ENCODE results near the gene FOXP2. TPM values are rescaled to one million over a fixed set of nuclear protein-coding genes. Genes with fewer than 3 reads are reported as not detected.
"Not testable (repeated sequence)": the region's sequence is repeated elsewhere in the genome, so short reads cannot be mapped to it uniquely, and the experiment has no call there.

Gene FOXP2
- total RNA-seq, 1 donor from 2014 or later, result 4.4 TPM

GRCh38 chr7:114488696-114489095 is 74.1 kb downstream of the FOXP2 start:
- ATAC-seq (no peak), DNase-seq (ENCODE audit: low spot score) (no peak)

DNA sequence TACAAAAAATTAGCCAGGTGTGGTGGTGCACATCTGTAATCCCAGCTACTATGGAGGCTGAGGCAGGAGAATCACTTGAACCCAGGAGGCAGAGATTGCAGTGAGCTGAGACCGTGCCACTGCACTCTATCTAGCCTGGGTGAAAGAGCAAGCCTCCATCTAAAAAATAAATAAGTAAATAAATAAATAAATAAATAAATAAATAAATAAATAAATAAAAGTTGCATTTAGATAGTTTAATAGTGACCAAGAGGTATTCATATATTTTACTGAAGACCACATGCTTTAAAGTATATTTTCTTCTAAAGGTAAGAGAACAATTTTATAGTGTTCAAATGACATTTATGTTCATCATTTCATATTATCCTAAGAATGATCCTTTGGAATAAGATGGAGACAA is 82.9 kb downstream of the FOXP2 start:
- DNase-seq (ENCODE audit: low spot score); ATAC-seq: not testable (repeated sequence)

DNA sequence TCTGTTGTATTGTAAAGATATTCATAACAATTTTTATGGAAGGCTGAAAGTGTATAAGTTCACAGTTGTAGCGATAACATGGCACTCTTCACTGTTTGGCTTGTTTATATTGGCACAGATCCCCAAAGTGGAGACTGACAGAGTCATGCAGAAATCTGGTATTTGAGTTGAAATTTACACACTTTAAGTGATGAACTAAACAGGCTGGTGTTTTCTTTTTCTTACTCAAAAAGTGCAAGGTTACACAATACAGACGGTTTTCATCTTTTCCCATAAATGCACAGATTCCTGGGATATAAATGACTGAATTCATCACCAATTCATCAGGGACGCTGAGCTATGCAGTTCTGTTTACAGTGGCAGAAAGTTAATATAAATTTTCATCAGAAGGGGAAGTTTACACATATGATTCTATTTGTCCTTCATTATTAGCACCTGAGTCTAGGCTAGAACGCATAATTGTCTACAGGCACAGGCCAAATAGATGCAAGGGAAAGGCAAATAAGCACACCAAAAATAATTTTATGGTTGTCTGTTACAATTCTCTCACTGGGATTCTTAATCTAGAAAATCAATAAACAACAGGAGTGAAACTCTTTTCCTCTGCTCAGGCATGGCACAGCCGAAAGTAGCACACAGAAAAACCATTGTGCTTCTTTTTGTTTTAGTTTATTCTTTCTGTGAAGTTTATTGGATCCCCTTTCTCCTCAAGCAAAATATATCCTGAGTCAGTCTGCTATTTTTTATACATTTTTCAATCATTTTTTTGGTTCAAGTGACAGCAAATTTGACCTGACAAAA is 88.0 kb downstream of the FOXP2 start:
- peak; percentile 90 for ATAC-seq
- DNase-seq (ENCODE audit: low spot score), result no peak

GRCh38 chr7:114504586-114504985 is 90.0 kb downstream of the FOXP2 start:
- DNase-seq (ENCODE audit: low spot score), result no peak
- ATAC-seq, result no peak

GRCh38 chr7:114507381-114507780 is 92.8 kb downstream of the FOXP2 start:
- ATAC-seq (no peak), DNase-seq (ENCODE audit: low spot score) (no peak)

GRCh38 chr7:114508086-114508485 is 93.5 kb downstream of the FOXP2 start:
- no peak for ATAC-seq
- DNase-seq (ENCODE audit: low spot score), result no peak

GRCh38 chr7:114510824-114511223 is 96.2 kb downstream of the FOXP2 start:
- not testable (repeated sequence) for ATAC-seq

GRCh38 chr7:114519240-114519639 is 104.6 kb downstream of the FOXP2 start:
- DNase-seq (ENCODE audit: low spot score) (no peak), ATAC-seq (no peak)

More at GRCh38 chr7:114510824-114511223, 96.2 kb downstream of the FOXP2 start:
- DNase-seq (ENCODE audit: low spot score), result not testable (repeated sequence)

DNA sequence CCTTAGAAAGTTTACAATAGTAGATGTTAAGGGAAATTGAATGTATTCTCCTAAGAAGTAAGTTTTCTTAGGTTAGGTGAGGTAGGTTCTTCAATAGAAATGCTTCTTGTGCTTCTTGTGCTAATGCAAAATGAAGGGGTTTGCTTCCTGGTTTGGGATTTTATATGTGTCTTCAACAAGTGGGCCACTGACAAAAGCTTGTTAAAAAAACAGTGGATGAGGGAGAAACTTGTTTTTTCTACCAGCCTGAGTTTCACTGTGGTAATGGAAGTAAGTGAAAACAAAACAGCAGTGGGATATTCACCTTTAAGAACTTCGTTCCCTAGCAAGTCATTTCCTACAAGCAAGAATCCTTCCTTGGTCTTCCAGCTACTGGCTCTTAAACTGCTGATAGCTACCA is 107.5 kb downstream of the FOXP2 start:
- ATAC-seq, result no peak
- DNase-seq (ENCODE audit: low spot score), result no peak

DNA sequence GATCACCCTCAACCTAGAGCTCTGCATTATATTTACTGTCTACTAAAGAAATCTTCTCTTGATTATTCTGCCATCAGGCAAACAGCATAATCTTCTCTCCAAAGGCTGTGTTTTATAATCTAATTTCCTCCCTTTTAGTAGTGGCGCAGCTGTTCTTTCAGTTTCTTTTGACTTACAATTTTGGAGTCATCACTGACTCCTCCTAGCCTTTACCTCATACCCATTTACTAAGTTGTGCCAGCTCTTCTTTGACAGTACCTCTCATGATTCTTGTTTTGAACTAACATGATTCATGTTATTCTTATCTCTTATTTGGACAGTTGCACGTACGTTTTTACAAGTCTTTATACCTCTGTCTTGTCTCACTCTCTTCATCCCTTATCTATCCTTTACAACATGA is 113.0 kb downstream of the FOXP2 start:
- no peak for DNase-seq (ENCODE audit: low spot score)
- ATAC-seq, result no peak

GRCh38 chr7:114530057-114530611 is 115.5 kb downstream of the FOXP2 start:
- DNase-seq (ENCODE audit: low spot score), result no peak
- no peak for ATAC-seq

- DNase-seq (ENCODE audit: low spot score) (no peak), ATAC-seq (no peak)
Observed at GRCh38 chr7:114531326-114531725, 116.7 kb downstream of the FOXP2 start.

- ATAC-seq (no peak), DNase-seq (ENCODE audit: low spot score) (no peak)
Observed at GRCh38 chr7:114533131-114533530, 118.5 kb downstream of the FOXP2 start.

- no peak for ATAC-seq
Observed at GRCh38 chr7:114534953-114535352, 120.3 kb downstream of the FOXP2 start.

GRCh38 chr7:114539575-114539974 is 125.0 kb downstream of the FOXP2 start:
- DNase-seq (ENCODE audit: low spot score) (no peak), ATAC-seq (peak; percentile 60)

More at GRCh38 chr7:114534953-114535352, 120.3 kb downstream of the FOXP2 start:
- DNase-seq (ENCODE audit: low spot score), result no peak

DNA sequence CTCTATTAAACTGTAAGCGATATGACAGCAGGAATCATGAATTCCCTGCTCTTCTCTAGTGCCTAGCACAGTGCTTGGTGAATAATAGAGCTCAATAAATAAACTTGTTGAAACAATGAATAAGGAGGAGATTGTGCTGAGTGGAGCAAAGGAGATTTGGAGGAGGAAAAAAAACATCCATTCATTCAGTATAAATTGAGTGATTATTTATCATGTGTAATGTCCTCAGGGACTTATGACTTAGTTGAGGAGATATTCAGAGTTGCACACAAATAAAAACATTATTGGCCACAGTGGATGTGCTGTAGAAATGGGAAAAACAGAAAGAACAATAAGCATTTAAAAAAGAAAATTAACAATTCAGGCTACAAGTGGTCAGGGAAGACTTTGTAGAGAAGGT is 125.7 kb downstream of the FOXP2 start:
- ATAC-seq (no peak), DNase-seq (ENCODE audit: low spot score) (no peak)

DNA sequence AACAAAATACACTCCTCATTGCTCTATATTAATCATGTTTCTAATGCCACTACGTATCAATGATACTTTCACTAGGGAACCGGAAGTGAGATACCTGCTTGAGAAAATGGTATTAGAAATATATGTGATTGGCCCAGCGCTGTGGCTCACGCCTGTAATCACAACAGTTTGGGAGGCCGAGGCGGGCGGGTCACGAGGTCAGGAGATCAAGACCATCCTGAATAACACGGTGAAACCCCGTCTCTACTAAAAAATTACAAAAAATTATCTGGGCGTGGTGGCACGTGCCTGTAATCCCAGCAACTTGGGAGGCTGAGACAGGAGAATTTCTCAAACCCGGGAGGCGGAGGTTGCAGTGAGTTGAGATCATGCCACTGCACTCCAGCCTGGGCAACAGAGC is 132.7 kb downstream of the FOXP2 start:
- not testable (repeated sequence) for ATAC-seq; DNase-seq (ENCODE audit: low spot score)

DNA sequence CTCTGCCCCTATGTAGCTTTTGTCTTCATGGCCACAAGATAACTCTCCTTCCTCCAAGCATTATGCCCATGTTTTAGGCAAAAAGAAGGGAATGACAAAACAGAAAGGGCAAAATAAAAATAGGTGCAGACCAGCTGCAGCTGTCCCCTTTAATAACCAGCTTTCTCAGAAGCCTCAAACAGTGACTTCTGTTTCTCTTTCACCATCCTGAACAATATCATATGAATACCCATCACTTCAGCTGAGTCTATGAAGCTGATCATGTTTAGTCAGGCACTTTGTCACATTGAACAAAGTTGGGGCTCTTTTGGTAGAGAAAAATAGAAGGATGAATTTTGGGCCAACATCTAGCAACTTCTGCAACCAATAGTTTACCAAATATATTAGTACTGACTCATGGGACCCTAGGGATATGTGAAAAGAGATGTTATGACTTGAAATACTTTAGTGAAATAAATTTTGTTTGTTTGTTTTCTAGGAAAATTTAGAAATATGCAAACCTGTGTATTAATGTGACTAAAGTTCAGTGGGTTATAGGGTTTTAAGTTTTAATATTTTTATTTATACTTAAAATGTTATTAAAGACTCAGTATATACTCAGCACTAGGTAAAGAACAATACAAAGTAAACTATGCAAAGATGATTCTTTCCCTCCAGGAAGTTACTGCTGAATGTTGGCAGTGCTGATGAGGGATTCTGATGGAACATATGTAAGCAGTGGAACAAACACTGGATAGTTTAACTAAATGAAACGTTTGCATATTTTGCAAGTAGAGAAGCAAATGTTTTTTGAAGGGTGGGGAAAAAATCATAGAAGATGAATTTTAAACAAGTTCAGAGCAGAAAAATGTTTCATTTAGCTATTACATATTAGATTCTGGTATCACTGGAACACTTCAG is 133.7 kb downstream of the FOXP2 start:
- no peak for DNase-seq (ENCODE audit: low spot score)
- no peak for ATAC-seq

DNA sequence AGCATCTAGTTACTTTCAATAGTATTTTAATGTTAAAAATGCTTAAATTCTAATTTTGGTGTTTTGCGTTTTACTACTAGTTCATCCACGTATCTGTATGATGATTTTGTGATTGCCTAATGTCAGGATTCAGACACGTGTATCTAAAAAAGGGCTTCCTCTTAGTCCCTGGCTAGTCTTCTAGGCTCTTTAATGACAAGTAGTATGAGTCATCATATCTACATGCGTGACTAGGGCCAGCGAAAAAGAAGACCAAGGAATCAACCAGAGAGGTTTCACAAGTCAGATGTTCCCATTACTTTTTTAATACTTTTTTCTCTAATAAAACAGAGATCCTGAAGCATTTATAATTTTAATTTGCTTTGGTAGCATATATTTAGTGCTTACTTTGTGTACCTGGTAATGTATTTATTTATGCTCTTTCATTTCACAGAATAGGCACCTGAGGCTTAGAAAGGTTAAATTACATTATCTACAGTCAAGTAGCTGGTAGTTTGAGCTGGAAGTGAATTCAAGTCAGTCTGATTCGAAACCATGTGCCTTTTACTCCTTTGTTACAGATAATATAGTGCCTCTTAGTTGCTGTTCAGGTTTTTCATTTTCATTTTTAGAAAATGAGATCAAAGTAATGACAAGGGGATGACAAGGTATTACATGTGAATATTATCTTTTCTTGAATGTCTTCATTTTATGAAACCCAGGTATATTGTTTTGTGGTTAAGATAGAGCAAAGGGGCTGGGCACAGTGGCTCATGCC is 140.3 kb downstream of the FOXP2 start:
- DNase-seq (ENCODE audit: low spot score) (no peak), ATAC-seq (no peak)

DNA sequence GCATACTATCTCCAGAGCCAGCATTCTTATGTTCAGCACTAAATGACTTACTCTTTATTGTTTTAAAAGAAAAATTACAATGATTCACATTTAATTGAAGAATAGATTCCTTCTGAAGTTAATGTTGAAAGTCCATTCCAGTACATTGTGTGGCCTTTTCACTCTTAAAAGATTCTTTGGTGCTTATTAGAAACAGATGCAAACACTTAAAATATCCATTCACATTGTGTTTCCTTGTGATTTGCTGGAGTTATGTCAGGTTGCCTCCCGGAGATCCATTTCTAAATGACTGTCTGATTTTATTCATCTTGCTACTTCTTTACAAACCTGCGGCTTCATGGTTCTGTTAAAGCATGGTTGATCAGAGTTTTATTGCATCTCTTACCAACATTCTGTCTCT is 152.8 kb downstream of the FOXP2 start:
- DNase-seq (ENCODE audit: low spot score), result no peak
- no peak for ATAC-seq

DNA sequence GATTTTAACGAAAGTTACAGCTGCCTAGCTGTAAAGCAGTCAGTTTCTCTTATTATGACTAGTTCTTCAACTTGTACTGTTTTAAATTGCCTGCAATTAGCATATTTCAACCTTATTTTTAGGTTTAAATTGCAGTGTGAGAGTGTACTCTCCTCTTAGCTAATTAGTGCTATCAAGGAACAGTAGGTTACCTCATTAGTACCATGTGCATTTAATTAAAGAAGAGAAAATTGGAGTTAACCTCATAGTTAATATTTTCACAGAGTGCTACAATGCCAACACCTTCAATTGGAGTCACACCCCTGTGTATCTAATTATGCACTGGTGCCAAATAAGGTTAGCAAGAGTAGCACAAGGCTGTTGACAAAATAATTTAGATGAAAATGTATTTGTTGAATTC is 154.6 kb downstream of the FOXP2 start:
- ATAC-seq (no peak), DNase-seq (ENCODE audit: low spot score) (no peak)
